Sigmoid colon (tissue), 4 donors: ENCODE measurements around the gene SERPINB12.

Experiments
- EP300 ChIP-seq, 4 donors: sonication (generic); formaldehyde crosslinking; IDR thresholded peaks; one replicate each; pipeline ENCODE4 v1.6.1; 2017; ENCODE audit warnings: antibody characterized with exemption in 4 of 4
- POLR2A ChIP-seq, 2 donors: fragments of 450-650 bp; IDR thresholded peaks; one replicate each; pipeline ENCODE4 v1.6.1; 2016; ENCODE audit warnings: antibody characterized with exemption in 2 of 2, mild to moderate bottlenecking in 2 of 2, moderate library complexity in 2 of 2
- TF ChIP-seq, protein P1 (sequence below), 4 experiments: fragments of 450-650 bp in 3 of 4; fragments of 200-600 bp in 1 of 4; IDR thresholded peaks; one replicate each; pipeline ENCODE4 v1.5.1; 2016 to 2019; ENCODE audit warnings: antibody characterized with exemption in 4 of 4, mild to moderate bottlenecking in 3 of 4, moderate library complexity in 2 of 4

DNA sequence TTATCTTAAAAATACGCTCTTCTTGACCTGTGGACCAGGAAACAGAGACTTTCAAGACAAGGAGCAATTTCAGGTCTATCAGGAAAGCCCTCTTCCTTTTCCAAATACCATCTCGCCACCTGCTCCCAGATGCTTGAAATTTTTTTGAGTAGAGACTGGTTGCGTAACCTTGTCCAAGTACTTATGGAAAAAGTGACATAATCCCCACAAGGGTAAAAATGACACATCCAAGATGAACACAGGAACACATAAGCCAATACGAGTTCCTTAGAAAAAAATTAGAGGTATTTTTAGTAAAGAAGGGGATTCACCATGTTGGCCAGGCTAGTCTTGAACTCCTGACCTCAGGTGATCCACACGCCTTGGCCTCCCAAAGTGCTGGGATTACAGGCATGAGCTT, 46.7 kb downstream of the SERPINB12 start:
- TF ChIP-seq, protein P1, sequence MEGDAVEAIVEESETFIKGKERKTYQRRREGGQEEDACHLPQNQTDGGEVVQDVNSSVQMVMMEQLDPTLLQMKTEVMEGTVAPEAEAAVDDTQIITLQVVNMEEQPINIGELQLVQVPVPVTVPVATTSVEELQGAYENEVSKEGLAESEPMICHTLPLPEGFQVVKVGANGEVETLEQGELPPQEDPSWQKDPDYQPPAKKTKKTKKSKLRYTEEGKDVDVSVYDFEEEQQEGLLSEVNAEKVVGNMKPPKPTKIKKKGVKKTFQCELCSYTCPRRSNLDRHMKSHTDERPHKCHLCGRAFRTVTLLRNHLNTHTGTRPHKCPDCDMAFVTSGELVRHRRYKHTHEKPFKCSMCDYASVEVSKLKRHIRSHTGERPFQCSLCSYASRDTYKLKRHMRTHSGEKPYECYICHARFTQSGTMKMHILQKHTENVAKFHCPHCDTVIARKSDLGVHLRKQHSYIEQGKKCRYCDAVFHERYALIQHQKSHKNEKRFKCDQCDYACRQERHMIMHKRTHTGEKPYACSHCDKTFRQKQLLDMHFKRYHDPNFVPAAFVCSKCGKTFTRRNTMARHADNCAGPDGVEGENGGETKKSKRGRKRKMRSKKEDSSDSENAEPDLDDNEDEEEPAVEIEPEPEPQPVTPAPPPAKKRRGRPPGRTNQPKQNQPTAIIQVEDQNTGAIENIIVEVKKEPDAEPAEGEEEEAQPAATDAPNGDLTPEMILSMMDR (IDR thresholded peaks at IDR 0.05): no peak
- TF ChIP-seq POLR2A (IDR thresholded peaks at IDR 0.05): no peak
- no peak for TF ChIP-seq EP300 (IDR thresholded peaks at IDR 0.05)
